Panc1 (cell line): Measurements from ENCODE around the gene THOC2.

ENCODE experiments used
- CTCF ChIP-seq: fragments of 450-650 bp; IDR thresholded peaks from 2 replicates; pipeline ENCODE4 v1.5.1; 2017; ENCODE audit warnings: mild to moderate bottlenecking
- POLR2AphosphoS5 ChIP-seq: IDR thresholded peaks from 2 replicates; pipeline ENCODE4 v1.6.1; 2012; ENCODE audit warnings: mild to moderate bottlenecking, low read depth, low read length, moderate library complexity
- REST ChIP-seq, 2 experiments: IDR thresholded peaks; 2 replicates each; pipeline ENCODE4 v1.6.1; 2011 to 2012; ENCODE audit warnings: low read depth in 2 of 2, control low read depth in 1 of 2, low read length in 1 of 2, mild to moderate bottlenecking in 1 of 2, moderate library complexity in 1 of 2; ENCODE audit not compliant: insufficient read depth in 1 of 2
- SIN3A ChIP-seq: IDR thresholded peaks from 2 replicates; pipeline ENCODE4 v1.6.1; 2012; ENCODE audit warnings: low read depth, mild to moderate bottlenecking, low read length, moderate library complexity, borderline replicate concordance; ENCODE audit not compliant: insufficient read depth

GRCh38 chrX:123736333-123736921 lies 3.6 kb upstream of the THOC2 start:
- TF ChIP-seq REST (IDR thresholded peaks at IDR 0.05; ENCODE audit: insufficient read depth in 1 of 2, low read depth in 2 of 2, low read length in 1 of 2): no peak
- no peak for TF ChIP-seq CTCF
- TF ChIP-seq POLR2AphosphoS5: no peak
- TF ChIP-seq SIN3A: no peak
